Stimulated activated CD4-positive, alpha-beta T cell treated with anti-CD3 and anti-CD28 coated beads, Interleukin-1b, Interleukin-23, amount 100 ng/mL, for 48 hours (primary cell): ENCODE results near the gene SNX19.
A peak's percentile ranks its signal among the peaks of the same experiment; 100 is the strongest.

Source experiments
- DNase-seq: peaks from one replicate; pipeline ENCODE4 v3.0.0-alpha.2; 2020

The SNX19 gene

DNA sequence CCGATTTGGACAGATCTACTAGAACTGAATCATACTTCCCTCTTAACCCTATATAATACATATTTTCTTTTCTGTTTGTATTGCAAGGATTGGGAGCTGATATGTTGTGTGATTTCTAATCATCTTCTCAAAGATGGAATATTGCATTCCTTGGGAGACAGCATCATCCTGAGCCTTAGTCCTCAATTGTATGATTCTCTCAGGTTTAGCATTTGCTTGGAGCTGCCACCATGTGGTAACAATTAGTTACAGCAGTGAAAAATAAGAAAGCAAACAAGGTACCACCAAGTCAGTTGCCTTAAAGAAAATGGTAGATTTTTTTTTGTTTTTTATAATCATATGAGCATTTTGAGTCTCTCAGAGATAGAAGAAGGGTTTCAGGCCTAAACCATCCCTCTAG is 11.9 kb downstream of the SNX19 start:
- no peak for DNase-seq

DNA sequence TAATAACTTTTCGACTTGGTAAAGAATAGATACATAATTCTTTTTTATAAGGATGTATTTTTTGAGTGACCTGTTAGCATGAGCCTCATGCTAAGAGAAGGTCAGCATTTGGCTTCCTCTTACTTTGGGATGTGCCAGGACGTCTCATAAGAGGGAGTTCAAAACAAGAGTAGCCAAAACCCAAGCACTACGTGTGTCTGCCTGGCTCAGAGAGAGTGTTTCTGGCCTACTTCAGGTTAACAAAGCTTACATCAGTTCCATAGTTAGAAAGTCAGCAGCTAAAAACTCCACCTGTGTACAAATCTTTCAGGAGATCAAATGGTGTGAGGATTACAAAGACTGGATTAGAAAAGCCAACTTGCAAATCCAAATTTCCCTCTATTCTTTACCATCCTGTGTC is 13.9 kb downstream of the SNX19 start:
- no peak for DNase-seq

DNA sequence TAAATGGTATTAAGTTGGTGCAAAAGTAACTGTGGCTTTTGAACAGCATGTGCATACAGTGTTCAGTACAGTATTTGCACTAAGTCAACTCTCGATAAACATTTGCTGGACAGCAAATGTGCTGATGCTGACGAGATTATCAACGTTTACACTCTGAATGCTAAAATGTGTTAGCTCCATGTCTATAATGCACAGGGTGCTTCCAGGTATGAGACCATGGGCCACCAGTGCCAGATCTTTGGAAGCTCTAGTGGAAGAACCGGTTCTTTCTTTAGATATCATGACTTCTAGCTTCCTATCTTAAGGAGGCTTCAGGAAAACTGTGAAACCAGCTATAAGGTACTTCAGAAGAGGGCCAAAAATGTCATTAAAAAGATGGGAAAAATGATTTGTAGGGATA is 17.2 kb downstream of the SNX19 start:
- DNase-seq: no peak

DNA sequence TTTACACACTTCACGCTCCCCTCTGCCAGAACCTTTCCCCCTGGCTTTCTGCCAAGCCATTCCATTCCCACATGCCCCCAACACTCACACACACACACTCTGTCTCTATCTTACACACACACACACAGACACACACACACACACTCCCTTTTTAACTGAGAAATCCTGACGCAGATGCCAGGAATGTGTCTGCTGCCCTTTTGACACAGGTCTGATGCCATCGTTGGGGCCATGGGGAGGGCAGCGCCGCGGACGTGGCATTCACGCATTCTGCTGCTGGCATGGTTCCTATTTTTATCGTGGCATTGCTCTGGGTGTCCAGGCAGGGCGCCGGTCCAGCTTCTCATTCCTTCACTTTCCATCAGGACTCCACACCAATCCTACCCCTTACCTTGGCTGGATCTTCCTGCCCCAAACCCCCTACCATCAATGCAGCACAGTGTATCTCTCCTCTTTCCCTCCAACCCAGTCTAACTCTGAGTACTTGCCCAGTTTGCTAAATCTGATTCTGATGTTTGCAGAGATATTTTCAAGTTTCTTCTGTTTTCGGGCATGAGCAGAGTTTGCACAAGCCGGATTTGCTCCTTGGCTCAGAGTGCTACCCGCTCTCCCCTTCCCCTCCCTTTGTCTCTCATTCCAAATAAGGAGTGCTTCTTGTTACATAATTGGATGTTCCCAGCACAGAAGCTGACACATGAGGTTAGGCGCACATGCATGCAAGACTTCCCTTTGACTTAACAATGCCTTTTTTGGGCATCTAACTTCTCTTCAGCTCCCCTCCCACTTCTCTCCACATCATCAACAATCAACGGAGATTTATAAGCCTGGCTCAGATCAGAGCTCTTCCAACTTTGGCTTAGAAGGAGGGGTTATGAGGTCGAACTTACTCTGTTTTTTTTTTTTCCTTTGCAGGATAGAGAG is 18.8 kb downstream of the SNX19 start:
- no peak for DNase-seq

DNA sequence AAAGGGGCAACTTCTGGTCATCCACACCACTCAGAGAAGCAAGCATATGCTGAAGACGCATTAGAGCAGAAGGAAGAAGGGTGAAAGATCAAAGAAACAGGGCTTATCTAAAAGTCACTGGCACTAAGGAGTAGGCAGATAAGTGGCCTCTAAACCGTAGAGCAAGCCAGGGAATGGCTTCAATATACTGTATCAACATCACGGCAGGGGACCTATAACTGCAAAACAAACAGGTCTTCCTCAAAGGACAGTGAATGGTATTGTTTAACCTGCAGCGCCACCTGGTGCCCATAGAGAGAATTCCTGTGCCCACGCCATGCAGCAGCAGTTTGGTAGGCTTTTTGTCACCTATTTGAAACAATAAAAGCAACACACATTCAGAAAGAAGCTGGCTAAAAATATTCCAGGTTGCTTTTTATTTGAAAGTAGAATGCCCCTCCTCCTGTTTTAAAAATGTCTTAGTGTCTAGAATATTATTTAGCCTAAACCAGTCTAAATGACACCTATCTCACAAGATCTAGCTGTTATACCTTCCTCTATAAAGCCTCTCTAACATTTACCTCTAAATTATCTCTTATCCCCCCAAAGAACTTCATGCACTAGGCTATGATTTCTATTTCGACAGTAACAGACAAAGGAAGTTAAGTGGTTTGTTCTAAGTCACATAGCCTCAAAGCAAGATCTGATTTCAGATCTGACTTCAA is 21.8 kb downstream of the SNX19 start:
- peak; percentile 64 for DNase-seq

DNA sequence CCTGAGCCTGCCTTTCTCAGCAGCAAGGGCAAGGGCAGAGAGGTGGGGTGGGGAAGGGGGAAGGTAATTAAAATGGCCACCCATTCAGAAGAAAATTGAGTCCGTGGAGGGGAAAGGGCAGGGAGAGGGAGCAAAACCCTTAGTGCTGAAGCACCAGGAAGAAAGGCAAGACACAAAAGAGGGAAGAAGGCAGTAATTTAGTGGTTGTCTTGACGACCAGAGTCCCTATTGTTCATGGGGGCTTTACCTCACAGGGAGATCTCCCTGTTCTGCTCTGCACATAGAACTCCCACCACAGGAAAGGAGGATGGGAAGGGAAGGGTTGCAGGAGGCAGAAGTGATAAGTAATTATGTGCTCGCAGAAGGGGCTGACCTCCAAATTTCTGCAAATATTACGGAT is 23.4 kb downstream of the SNX19 start:
- DNase-seq: no peak

DNA sequence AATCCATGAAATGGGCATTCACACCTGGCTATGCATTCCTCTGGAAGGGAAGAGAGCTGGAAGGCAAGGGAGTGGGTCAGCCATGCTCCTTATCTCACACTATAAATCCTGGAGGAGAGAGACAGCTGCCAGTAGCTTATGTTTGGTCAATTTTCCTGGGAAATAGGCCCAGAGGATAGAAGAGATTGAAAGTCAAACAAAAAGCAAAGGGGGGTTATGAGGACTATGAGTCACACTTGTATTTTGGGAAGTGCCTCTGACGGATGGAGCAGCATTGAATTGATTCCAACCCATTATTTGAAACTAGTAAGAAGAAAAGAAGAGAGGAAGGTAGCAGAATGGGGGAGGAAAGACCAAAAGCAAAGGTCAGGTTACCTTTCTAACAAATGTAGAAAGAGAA is 25.0 kb downstream of the SNX19 start:
- DNase-seq: no peak

DNA sequence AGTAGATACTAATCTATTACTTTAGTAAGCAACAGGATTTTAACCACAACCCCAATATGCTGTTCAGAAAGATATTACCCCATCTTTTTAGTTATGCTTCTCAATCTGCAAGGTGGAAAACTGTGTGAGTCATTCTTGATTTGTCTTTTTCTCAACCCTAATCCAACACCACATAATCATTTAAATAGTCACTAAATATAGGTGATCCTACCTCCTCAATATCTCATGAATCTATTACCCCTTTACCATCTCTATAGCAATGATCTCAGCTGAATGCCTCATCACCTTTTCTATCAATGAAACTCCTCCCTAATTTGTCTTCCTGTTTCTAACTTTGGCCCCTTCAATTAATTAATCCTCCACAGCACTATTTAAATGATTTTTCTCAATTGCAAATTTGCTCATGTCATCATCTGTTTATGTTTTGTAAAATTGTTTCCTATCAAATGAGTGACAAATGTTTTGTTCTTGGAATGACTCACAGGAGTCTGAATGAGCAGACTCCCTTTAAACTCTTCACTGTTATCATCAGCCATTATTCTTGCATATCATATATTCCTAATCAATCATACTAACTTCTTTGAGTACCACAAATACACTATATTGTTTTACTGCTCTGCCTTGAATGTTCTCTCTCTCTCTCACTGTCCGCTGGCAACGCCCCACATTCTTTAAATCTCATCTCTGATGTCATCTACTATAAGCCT is 26.1 kb downstream of the SNX19 start:
- DNase-seq: no peak

DNA sequence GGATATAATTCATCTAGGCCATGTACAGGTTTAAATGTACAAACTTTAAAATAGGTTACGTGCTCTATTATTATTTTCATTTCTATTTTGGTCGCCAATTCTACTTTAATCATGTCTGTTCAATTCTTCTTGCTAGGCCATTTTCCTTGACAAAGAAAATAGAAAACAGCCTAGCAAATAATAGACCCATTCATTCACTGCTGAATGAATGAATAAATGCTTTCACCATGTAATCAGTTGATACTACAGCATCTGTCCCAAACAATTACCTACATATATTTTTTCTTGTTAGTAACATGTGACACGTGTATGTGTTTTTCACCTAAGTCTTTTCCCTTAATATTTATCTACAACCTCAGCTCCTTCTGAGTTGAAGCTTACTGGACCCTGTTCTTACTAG is 27.5 kb downstream of the SNX19 start:
- no peak for DNase-seq

DNA sequence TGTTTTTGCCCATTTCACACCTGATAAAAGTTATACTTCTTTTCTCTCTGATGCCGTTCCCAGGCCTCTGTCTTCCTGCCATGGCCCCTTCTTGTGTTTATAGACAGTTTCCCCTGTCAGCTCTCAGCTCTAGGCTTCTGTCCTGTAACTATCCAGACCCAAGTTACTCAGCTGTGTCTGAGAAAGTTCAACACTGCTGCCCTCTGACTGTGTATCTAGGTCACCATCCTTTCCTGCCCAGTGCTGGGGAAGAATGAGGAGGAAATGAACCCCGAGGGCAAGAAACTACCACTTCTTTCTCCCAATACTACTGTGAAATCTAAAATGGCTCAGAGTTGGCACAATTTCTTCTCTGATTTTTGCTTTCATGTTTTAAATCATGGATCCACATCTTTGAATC is 29.6 kb downstream of the SNX19 start:
- DNase-seq: no peak

DNA sequence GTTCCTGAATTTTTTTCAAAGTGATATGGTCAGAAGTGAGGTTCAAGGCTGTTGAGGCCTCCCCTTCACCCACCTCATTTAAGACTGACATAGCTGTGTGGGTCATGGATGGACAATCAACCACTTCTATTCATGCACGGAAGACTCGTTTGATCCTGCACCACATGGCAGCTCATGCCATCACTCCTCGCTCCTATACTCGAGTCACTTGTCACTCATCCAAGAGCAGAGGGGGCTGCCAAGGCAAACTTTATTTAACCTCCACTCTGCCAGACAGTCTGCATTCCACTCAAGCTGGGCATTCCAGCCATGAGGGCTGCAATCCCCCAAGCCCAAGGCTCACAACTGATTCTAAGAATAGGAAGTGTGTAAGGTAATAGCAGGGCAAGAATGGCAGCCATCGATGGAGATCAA is 34.1 kb downstream of the SNX19 start:
- DNase-seq: no peak

DNA sequence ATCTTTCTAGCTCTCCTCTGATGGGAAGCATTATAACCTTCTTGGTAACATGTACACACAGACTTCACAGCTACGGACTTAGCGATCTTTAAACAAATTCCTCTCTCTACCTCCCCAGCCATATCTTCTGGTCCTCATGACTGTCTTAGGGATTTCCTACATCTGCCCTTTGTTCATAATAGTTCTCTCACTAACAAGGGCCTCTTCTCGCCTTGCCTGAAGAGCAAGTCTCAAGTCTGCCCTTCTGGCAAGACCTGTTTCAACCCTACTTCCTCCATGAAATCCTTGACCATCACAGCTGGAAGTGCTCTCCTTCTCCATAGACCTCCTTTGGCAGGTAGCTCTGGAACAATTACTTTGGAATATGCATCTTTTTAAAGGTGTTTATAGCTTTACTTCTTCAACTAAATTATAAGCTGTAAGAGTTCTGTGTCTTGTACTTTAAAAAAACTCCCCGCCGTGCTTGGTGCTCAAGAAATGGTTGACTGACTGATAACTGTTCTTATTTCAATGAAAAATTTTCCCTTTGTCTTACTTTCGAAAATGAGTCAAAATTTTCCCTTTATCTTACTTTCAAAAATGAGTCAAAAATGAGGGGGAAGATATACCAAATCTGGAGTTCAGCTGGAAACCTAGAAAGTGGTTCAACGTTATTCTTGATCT is 34.7 kb downstream of the SNX19 start:
- no peak for DNase-seq

DNA sequence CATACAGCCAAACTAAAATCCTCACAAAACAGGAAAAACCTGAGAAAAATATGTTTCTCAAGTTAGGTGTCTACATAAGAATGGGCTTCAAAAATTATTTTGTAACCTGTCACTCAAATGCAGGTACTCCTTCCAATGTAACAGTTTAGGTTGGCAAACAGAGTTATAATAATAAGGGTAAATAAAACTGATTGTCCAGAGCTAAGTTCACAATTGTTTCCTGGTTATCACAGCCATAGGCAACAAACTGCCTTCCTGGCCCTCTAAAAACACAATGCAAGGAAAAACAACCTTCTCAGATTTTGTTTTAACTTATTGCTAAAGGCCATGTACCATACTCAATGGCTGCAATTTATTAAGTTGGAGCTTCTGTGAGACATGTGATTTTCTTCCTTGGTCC is 36.4 kb downstream of the SNX19 start:
- DNase-seq: no peak

DNA sequence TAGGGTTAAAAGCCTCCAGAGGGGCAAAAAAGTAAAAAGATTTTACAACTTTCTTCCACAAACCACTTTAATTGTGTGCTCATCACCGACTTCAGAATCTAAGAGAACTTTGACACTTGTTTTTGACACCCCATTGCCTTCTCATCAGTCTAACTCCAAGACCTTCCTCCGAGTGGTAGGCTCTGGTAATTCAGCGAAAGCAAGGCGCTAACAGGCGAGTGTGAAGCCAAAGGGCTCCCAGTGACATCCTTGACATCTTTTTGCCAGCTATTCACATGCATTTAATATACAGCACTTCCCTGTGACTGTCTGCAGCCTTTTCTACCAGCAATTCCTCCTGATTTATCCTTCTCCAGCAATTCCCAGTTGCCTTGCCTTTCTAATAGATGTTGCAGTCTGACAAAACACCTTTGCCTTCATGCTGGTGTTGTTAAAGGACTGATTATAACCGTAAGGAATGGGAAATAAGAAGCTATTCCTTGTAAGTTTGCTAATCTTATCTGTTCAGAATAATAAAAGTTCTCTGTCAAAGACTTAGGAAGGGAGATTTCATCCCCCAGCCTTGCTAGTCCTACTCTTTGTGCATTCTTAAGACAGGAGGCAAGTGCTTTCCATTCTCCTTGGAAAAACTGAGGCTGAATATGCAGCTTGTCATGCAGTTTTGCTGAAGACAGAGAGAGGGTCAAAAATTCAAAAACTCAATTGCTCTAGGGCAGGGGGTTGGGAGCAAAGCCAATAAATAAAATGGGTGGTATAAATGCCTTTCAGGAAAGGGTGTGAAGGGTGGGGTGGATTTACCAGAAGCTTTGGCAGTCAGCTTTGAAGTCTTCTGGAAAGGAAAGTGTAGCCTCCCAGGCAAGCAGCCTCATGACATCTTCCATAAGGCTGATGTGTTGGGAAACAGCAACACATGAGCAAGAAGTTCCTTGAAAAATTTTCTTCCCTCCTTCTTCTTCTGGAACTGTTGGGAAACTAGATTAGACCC is 39.1 kb downstream of the SNX19 start:
- DNase-seq: no peak

DNA sequence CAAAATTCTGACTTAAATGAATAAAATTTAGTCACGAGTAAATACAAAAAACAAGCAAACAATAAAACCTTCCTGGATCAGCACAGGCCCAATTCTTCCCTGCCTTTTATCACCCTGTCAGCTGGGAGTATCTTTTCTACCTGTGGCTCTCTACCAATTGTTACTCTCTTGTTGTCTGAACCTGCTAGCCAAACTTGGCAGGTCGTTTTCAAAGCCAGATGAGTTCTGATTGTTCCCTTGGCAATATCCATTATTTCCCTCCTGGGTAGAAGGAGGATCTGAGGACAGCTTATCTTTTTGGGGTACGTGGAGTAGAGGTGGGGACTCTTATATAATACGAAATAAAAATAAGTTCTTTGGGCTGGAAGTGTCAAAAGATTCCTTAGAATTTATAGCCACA is 40.2 kb downstream of the SNX19 start:
- DNase-seq: no peak

DNA sequence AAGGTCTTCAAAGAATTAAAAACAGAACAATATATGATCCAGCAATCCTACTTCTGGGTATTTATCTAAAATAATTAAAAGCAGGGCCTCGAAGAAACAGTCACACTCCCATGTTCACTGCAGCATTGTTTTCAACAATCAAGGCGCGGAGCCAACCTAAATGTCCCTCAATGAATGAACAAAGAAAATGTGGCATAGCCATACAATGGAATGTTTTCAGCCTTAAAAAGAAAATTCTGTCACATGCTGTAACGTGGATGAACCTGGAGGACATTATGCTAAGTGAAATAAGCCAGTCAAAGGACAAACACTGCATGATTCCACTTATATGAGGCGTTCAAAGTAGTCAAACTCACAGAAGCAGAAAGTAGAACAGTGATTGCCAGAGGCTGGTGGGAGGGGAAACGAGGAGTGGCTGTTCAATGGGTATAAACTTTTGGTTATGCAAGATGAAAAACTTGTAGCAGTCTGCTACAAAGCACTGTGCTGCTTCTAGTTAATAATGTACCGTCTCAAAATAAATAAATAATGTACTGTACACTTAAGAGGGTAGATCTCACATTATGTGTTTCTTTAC is 41.2 kb downstream of the SNX19 start:
- DNase-seq: no peak

DNA sequence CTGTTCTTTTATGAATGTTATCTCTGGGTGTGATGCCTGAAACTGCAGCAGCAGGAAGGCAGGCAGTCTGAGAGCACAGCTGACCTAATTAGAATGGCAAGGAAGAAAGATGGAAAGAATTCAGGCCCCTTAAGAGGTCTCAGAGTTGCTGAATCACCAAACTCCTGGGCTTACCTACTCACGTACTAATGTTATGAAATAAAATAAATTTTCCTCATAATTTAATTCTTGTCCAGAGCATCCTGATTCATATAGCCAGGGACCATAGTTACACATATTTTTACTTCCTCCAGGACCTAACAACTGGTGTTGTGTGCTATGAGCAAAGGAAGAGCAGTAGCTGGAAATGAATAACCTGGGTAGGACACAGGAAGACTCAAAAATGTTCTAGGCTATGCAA is 41.9 kb downstream of the SNX19 start:
- no peak for DNase-seq

DNA sequence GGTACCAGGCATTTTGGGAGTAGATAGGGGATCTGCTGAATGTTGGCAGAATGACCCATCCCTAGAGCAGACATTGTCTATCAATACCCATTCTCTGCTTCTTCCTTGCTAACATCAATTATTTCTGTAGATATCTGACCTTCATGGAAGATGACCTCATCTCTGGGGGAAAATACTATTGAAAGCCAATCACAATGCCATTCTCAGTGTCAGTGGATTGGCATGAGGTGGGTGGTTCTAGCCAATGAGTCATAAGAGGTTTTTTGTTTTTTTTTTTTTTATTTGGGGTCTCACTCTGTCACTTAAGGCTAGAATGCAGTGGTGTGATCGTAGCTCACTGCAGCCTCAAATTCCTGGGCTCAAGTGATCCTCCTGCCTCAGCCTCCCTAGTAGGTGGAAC is 42.5 kb downstream of the SNX19 start:
- no peak for DNase-seq

DNA sequence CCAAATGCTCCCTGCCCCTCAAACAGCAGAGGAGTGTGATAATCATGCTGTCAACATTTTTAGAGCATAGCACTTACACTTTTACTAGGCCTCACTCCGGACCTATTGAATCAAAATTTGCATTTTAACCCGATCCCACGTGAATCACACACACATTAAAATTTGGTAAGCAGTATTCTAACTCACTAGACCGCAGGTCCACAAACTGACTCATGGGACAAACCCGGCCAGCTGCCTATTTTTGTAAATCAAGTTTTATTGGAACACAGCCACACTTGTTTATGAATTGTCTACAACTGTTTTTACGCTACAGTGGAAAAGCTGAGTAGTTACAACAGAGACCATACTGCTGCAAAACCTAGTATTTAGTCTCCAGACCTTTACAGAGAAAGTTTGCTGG is 43.3 kb downstream of the SNX19 start:
- DNase-seq: no peak

DNA sequence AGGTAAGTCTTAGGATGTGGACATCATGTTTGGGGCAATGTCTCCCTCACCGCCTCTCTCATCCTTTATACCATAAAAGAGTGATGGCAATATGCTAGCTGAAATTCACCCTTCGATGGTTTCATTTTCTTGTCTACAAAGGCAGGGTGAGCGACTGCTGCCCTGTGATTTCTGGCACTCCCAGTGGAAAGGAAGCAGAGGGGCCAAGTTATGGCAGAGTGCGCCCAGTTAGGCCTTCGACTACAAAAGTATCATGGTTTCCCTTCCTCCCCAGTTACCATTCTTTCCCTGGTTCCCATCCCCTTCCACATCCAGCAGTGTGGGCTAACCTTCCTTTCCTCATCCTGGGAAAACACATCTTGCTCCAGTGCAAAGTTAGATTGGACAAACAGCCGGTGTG is 43.8 kb downstream of the SNX19 start:
- no peak for DNase-seq

DNA sequence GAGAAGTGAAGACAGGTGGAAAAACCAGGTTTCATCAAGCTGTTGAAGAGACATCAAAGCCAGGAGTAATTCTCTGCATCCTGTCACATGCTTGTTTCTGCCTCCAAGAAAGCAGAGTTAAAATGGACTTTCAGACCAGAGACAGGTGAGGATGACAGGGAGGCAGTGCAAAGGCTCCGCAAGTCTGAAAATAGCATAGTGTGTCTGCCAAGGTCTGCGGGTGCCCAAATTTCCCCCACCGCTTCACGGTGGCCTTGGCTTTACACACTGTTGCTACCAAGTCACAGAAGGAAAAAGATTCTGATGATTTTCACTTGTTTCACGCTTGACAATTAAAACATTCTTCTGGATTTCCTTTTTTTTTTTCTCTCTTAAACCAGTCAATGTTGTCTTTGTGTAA is 44.2 kb downstream of the SNX19 start:
- no peak for DNase-seq

DNA sequence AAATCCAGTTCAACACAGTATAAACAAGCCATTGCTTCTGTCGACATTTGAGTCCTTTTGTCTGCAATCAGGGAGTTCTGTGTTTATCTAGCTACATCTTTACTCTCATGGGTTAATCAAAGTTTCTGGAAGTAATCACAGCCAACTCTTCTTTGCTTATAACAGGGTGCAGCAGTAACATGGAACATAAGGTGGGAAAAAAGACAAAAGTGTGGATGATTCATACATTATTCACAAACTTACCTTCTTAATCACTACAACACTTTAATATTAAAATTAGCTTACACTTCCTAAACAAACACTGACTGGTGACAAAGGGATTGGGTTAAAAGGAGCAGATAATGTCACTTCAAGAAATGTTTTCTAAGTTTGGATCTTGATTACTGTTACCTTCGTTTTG is 44.7 kb downstream of the SNX19 start:
- no peak for DNase-seq
